ENCODE measurements around the gene RSAD2.
A peak's percentile ranks its signal among the peaks of the same experiment; 100 is the strongest.
"Not testable (repeated sequence)": the region's sequence is repeated elsewhere in the genome, so short reads cannot be mapped to it uniquely, and the experiment has no call there.

Gene RSAD2

GRCh38 chr2:6887751-6888192, 10.2 kb downstream of the RSAD2 start:
- Histone ChIP-seq H3K4me3 (ENCODE audit: low read depth, low read length) (no peak overlapping the region), H3K79me2 (no peaks in the 10 kb centered on the region), H3K9ac (no peak overlapping the region), H3K36me3 (ENCODE audit: control insufficient read depth, insufficient read depth, low read length) (no peaks in the 10 kb centered on the region), H3K27me3 (ENCODE audit: control insufficient read depth, insufficient read depth, low read length) (no peaks in the 10 kb centered on the region), H3K9me3 (ENCODE audit: control insufficient read depth, low read length) (no peaks in the 10 kb centered on the region), H3K4me1 (peaks cover 3% of the 10 kb centered on the region), H2AFZ (no peak overlapping the region), H3K4me2 (ENCODE audit: low read length) (no peak overlapping the region), H3K27ac (no peak overlapping the region)
- TF ChIP-seq, protein P1, sequence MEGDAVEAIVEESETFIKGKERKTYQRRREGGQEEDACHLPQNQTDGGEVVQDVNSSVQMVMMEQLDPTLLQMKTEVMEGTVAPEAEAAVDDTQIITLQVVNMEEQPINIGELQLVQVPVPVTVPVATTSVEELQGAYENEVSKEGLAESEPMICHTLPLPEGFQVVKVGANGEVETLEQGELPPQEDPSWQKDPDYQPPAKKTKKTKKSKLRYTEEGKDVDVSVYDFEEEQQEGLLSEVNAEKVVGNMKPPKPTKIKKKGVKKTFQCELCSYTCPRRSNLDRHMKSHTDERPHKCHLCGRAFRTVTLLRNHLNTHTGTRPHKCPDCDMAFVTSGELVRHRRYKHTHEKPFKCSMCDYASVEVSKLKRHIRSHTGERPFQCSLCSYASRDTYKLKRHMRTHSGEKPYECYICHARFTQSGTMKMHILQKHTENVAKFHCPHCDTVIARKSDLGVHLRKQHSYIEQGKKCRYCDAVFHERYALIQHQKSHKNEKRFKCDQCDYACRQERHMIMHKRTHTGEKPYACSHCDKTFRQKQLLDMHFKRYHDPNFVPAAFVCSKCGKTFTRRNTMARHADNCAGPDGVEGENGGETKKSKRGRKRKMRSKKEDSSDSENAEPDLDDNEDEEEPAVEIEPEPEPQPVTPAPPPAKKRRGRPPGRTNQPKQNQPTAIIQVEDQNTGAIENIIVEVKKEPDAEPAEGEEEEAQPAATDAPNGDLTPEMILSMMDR (IDR thresholded peaks at IDR 0.05) = no peak

DNA sequence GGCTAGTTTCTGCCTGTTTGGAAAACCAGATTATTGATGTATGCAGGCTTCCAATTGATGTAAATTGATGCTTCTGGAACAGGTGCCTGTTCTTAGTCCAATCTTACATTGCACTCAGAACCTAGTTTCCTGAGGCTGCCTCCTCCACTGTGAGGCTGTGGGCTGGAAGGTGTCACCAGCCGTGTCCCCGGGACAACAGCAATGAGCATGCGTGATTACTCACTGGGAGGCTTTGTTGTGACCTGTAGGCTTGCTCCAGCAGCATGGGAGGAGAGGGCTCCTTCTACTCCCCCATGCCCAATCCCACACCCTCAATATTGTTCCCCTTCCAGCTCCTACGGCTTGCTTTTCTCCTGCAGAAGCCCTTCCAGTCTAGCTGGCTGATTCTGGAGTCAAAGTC, 11.1 kb downstream of the RSAD2 start:
- H3K27ac ChIP-seq = no peak overlapping the region
- no peaks in the 10 kb centered on the region for H3K79me2 ChIP-seq
- TF ChIP-seq, protein P1 (IDR thresholded peaks at IDR 0.05) = no peak
- no peak overlapping the region for H3K4me2 ChIP-seq (ENCODE audit: low read length)
- no peaks in the 10 kb centered on the region for H3K4me1 ChIP-seq
- no peak overlapping the region for H2AFZ ChIP-seq
- H3K9me3 ChIP-seq (ENCODE audit: control insufficient read depth, low read length) = no peaks in the 10 kb centered on the region
- no peak overlapping the region for H3K9ac ChIP-seq
- no peaks in the 10 kb centered on the region for H3K36me3 ChIP-seq (ENCODE audit: control insufficient read depth, insufficient read depth, low read length)
- no peaks in the 10 kb centered on the region for H3K27me3 ChIP-seq (ENCODE audit: control insufficient read depth, insufficient read depth, low read length)
- H3K4me3 ChIP-seq (ENCODE audit: low read depth, low read length) = no peak overlapping the region

GRCh38 chr2:6893876-6894482, 16.4 kb downstream of the RSAD2 start:
- no peak overlapping the region for H2AFZ ChIP-seq
- no peak overlapping the region for H3K4me2 ChIP-seq (ENCODE audit: low read length)
- no peaks in the 10 kb centered on the region for H3K4me1 ChIP-seq
- no peaks in the 10 kb centered on the region for H3K9me3 ChIP-seq (ENCODE audit: control insufficient read depth, low read length)
- H3K36me3 ChIP-seq (ENCODE audit: control insufficient read depth, insufficient read depth, low read length) = no peaks in the 10 kb centered on the region
- H3K9ac ChIP-seq = no peak overlapping the region
- no peak overlapping the region for H3K27ac ChIP-seq
- TF ChIP-seq, protein P1 (IDR thresholded peaks at IDR 0.05) = no peak
- H3K79me2 ChIP-seq = no peaks in the 10 kb centered on the region
- no peak overlapping the region for H3K4me3 ChIP-seq (ENCODE audit: low read depth, low read length)
- H3K27me3 ChIP-seq (ENCODE audit: control insufficient read depth, insufficient read depth, low read length) = no peaks in the 10 kb centered on the region

- no peaks in the 10 kb centered on the region for H3K79me2 ChIP-seq
- no peak overlapping the region for H3K4me2 ChIP-seq (ENCODE audit: low read length)
- H3K27me3 ChIP-seq (ENCODE audit: control insufficient read depth, insufficient read depth, low read length) = no peaks in the 10 kb centered on the region
- no peaks in the 10 kb centered on the region for H3K36me3 ChIP-seq (ENCODE audit: control insufficient read depth, insufficient read depth, low read length)
- H3K4me1 ChIP-seq = no peaks in the 10 kb centered on the region
- no peaks in the 10 kb centered on the region for H3K9me3 ChIP-seq (ENCODE audit: control insufficient read depth, low read length)
- no peak overlapping the region for H3K9ac ChIP-seq
- TF ChIP-seq, protein P1 (IDR thresholded peaks at IDR 0.05) = peak; percentile 83
- H2AFZ ChIP-seq = no peak overlapping the region
- H3K4me3 ChIP-seq (ENCODE audit: low read depth, low read length) = no peak overlapping the region
- no peak overlapping the region for H3K27ac ChIP-seq
Measured at GRCh38 chr2:6896930-6897759, 19.6 kb downstream of the RSAD2 start.

- H3K4me3 ChIP-seq (ENCODE audit: low read depth, low read length); H3K4me1 ChIP-seq; H3K4me2 ChIP-seq (ENCODE audit: low read length); H3K27me3 ChIP-seq (ENCODE audit: control insufficient read depth, insufficient read depth, low read length); H3K9me3 ChIP-seq (ENCODE audit: control insufficient read depth, low read length); H3K27ac ChIP-seq; H2AFZ ChIP-seq; H3K79me2 ChIP-seq; H3K36me3 ChIP-seq (ENCODE audit: control insufficient read depth, insufficient read depth, low read length); H3K9ac ChIP-seq: not testable (repeated sequence)
Measured at GRCh38 chr2:6902581-6902980, 25.0 kb downstream of the RSAD2 start.

Measured in parathyroid adenoma (tissue), 2 donors.